OCI-LY7 (cell line): ENCODE results near the gene R3HDM4. TPM values are rescaled to one million over a fixed set of nuclear protein-coding genes. Genes with fewer than 3 reads are reported as not detected.

ENCODE experiments used
- BruUV-seq: library from RNA; stranded (reverse); fragments of 400-500 nt; replicated peaks from 2 replicates; lab custom pipeline; 2021; lab: Mats Ljungman, UMichigan
- CTCF ChIA-PET: fragments of 300-600 bp; sonication (Branson Sonifier 250); formaldehyde crosslinking; loops from one replicate; lab custom pipeline; 2022; ENCODE audit warnings: antibody characterized with exemption; ENCODE audit not compliant: unreplicated experiment; lab: Charles Lee
- POLR2A ChIA-PET: fragments of 300-600 bp; sonication (Branson Sonifier 250); formaldehyde crosslinking; loops from one replicate; lab custom pipeline; 2022; ENCODE audit warnings: antibody characterized with exemption; lab: Charles Lee
- DNase-seq: peaks from one replicate; pipeline ENCODE4 v3.0.0-alpha.2; 2015; ENCODE audit warnings: low spot score
- H2AFZ ChIP-seq: fragments of 200-600 bp; sonication (generic), shearing (Covaris generic); 2 replicates; pipeline ENCODE4 v1.6.1; 2014; ENCODE audit warnings: mild to moderate bottlenecking, antibody characterized with exemption, low read length, moderate library complexity
- H3K27ac ChIP-seq: fragments of 200-600 bp; sonication (generic); 2 replicates; pipeline ENCODE4 v1.5.1; 2014; ENCODE audit warnings: mixed run types, low read depth, mild to moderate bottlenecking, moderate library complexity, low read length, inconsistent platforms; ENCODE audit not compliant: poor library complexity, severe bottlenecking
- H3K36me3 ChIP-seq: fragments of 200-600 bp; sonication (generic); 2 replicates; pipeline ENCODE4 v1.6.1; 2014; ENCODE audit warnings: mild to moderate bottlenecking, antibody characterized with exemption, low read length, moderate library complexity, mixed read lengths; ENCODE audit not compliant: insufficient read depth
- H3K4me1 ChIP-seq: fragments of 200-600 bp; sonication (generic); 2 replicates; pipeline ENCODE4 v1.5.1; 2014; ENCODE audit warnings: mild to moderate bottlenecking, low read length; ENCODE audit not compliant: insufficient read depth, poor library complexity, severe bottlenecking
- H3K4me2 ChIP-seq: fragments of 200-600 bp; sonication (generic); 2 replicates; pipeline ENCODE4 v1.6.1; 2014; ENCODE audit warnings: mild to moderate bottlenecking, low read length
- H3K4me3 ChIP-seq: fragments of 200-600 bp; sonication (generic); 2 replicates; pipeline ENCODE4 v1.5.1; 2014; ENCODE audit warnings: mild to moderate bottlenecking, low read depth, low read length; ENCODE audit not compliant: poor library complexity, severe bottlenecking
- H3K79me2 ChIP-seq: fragments of 200-600 bp; sonication (generic); 2 replicates; pipeline ENCODE4 v1.6.1; 2016; ENCODE audit warnings: low read depth, mild to moderate bottlenecking, low read length, moderate library complexity, mixed read lengths; ENCODE audit not compliant: insufficient read depth
- H3K9me2 ChIP-seq: fragments of 200-600 bp; sonication (generic); 2 replicates; pipeline ENCODE4 v1.6.1; 2016; ENCODE audit warnings: mild to moderate bottlenecking, low read length, mixed read lengths; ENCODE audit not compliant: insufficient read depth
- H3K9me3 ChIP-seq: fragments of 200-600 bp; sonication (generic); 2 replicates; pipeline ENCODE4 v1.6.1; 2014; ENCODE audit warnings: mild to moderate bottlenecking, mixed run types, low read length, mixed read lengths
- H4K20me1 ChIP-seq: fragments of 200-600 bp; sonication (generic); 2 replicates; pipeline ENCODE4 v1.6.1; 2014; ENCODE audit warnings: mild to moderate bottlenecking, antibody characterized with exemption, low read length, moderate library complexity, mixed read lengths; ENCODE audit not compliant: insufficient read depth
- EZH2phosphoT487 ChIP-seq: fragments of 200-600 bp; sonication (generic); IDR thresholded peaks from 2 replicates; pipeline ENCODE4 v1.6.1; 2018; ENCODE audit warnings: low read depth, borderline replicate concordance, mild to moderate bottlenecking, mixed run types, antibody characterized with exemption, low read length, moderate library complexity, mixed read lengths
- intact Hi-C: fragments of 100-400 bp; cut with micrococcal nuclease; formaldehyde crosslinking; loops from one replicate; pipeline ENCODE4 v1.10.0; 2022; ENCODE audit not compliant: unreplicated experiment
- total RNA-seq, 2 experiments: library from RNA; depleted of rRNA in 1 of 2; stranded (reverse); fragments of >200 nt in 1 of 2; shearing (Covaris generic) in 1 of 2; gene quantifications; 2 replicates each; pipeline ENCODE4 v1.2.3, GENCODE V29; 2014 to 2022
- TF ChIP-seq, protein P1 (sequence below): fragments of 200-600 bp; sonication (generic); conservative IDR thresholded peaks from 2 replicates; pipeline ENCODE4 v1.5.1; 2014; ENCODE audit warnings: mild to moderate bottlenecking, antibody characterized with exemption, low read length, moderate library complexity, mixed read lengths

Gene R3HDM4
- total RNA-seq, 2 experiments from 2014 or later: 43.5 to 64.9 TPM

DNA sequence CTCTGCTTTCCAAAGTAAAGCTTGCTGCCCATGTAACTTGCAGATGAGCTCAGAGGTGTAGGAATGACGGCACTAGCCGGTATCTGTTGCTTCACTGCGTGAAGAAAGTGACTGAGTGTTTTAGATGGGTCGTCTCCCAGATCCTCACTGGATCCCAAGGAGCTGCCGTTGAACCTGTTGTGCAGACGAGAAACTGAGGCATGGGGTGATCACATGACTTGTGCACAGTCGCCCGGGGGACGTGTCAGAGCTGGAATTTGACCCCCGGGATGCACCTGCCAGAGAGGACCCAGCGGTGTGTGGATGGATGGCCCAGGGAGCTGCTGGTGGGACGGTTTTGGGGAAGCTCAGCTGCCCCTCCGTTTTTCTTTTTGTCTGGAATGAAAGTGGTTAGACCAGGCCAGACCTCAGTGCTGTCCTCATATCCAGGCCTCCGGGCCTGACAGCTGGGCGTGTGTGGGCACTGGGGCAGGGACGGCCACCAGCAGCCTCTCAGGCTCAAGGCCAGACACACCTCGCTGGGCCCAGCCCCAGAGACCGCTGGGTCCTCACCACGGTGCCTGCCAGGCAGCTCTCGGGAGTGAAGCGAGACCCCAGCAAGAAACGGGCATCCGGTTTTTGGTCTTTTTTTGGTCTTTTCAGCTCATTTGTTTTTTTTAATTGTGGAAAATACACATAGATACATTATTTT is 25.4 kb upstream of the R3HDM4 start:
- H3K4me1 ChIP-seq: no peaks in the 10 kb centered on the region
- POLR2A ChIA-PET: no interaction called here

DNA sequence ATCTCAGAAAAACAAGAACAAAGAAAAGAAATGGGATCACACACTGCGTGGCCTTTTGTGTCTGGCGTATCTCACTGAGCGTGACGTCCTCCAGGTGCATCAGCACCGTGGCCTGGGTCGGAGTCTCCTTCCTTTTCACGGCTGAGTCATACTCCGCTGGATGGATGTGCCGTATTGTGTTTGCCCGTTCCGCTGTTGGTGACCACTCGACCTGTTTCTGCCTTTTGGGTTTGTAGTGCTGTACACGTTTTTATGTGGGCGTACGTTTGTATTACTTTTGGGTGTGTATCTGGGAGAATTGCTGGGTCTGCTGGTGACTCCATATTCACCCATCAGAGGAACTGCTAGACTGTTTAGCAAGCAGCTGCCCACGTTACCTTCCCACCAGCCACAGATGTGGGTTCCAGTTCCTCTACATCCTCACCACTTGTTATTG is 24.3 kb upstream of the R3HDM4 start:
- no peak for TF ChIP-seq EZH2phosphoT487
- TF ChIP-seq, protein P1, sequence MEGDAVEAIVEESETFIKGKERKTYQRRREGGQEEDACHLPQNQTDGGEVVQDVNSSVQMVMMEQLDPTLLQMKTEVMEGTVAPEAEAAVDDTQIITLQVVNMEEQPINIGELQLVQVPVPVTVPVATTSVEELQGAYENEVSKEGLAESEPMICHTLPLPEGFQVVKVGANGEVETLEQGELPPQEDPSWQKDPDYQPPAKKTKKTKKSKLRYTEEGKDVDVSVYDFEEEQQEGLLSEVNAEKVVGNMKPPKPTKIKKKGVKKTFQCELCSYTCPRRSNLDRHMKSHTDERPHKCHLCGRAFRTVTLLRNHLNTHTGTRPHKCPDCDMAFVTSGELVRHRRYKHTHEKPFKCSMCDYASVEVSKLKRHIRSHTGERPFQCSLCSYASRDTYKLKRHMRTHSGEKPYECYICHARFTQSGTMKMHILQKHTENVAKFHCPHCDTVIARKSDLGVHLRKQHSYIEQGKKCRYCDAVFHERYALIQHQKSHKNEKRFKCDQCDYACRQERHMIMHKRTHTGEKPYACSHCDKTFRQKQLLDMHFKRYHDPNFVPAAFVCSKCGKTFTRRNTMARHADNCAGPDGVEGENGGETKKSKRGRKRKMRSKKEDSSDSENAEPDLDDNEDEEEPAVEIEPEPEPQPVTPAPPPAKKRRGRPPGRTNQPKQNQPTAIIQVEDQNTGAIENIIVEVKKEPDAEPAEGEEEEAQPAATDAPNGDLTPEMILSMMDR: no peak
- H4K20me1 ChIP-seq: no peaks in the 10 kb centered on the region
- no peaks in the 10 kb centered on the region for H3K79me2 ChIP-seq
- ChIA-PET POLR2A (no interaction called here), CTCF (no interaction called here)
- H3K4me1 ChIP-seq: no peaks in the 10 kb centered on the region
- no peak for DNase-seq
- intact Hi-C loops: no loop called here
- no peak overlapping the region for H3K4me3 ChIP-seq
- BruUV-seq: no TSS peak
- no peaks in the 10 kb centered on the region for H3K9me2 ChIP-seq
- H3K9me3 ChIP-seq: no peaks in the 10 kb centered on the region
- H3K4me2 ChIP-seq: no peak overlapping the region
- H2AFZ ChIP-seq: no peak overlapping the region
- no peak overlapping the region for H3K27ac ChIP-seq
- no peaks in the 10 kb centered on the region for H3K36me3 ChIP-seq

More for the DNA sequence above, 25.4 kb upstream of the R3HDM4 start:
- Histone ChIP-seq H2AFZ (no peak overlapping the region), H3K9me2 (no peaks in the 10 kb centered on the region), H3K4me3 (no peak overlapping the region), H3K27ac (no peak overlapping the region), H3K36me3 (no peaks in the 10 kb centered on the region), H3K9me3 (no peaks in the 10 kb centered on the region), H4K20me1 (no peaks in the 10 kb centered on the region), H3K4me2 (no peak overlapping the region), H3K79me2 (no peaks in the 10 kb centered on the region)
- intact Hi-C loops: no loop called here
- TF ChIP-seq EZH2phosphoT487: no peak
- TF ChIP-seq, protein P1: no peak
- CTCF ChIA-PET: no interaction called here
- BruUV-seq: no TSS peak
- no peak for DNase-seq

GRCh38 chr19:936175-936546 is 23.1 kb upstream of the R3HDM4 start:
- Histone ChIP-seq H3K27ac (no peak overlapping the region), H3K36me3 (no peaks in the 10 kb centered on the region), H3K4me2 (no peak overlapping the region), H3K9me2 (no peaks in the 10 kb centered on the region), H3K79me2 (no peaks in the 10 kb centered on the region), H3K4me3 (no peak overlapping the region), H3K4me1 (no peaks in the 10 kb centered on the region), H3K9me3 (no peaks in the 10 kb centered on the region), H4K20me1 (no peaks in the 10 kb centered on the region), H2AFZ (no peak overlapping the region)
- no peak for DNase-seq
- CTCF ChIA-PET: no interaction called here
- intact Hi-C loops: no loop called here
- POLR2A ChIA-PET: no interaction called here
- BruUV-seq: no TSS peak
- TF ChIP-seq, protein P1: no peak
- TF ChIP-seq EZH2phosphoT487: no peak
